Spleen (tissue), 11 donors: ENCODE measurements around the gene ABTB2. TPM values are rescaled to one million over a fixed set of nuclear protein-coding genes. Genes with fewer than 3 reads are reported as not detected.

Source experiments
- DNase-seq: peaks from one replicate; pipeline ENCODE4 v3.0.0-alpha.2; 2020
- H3K27ac ChIP-seq, 8 donors: fragments of 200-600 bp; sonication (generic) in 7 of 8; 1 replicate in 4 of 8; 2 replicates in 4 of 8; pipeline versions ENCODE4 v1.5.0 to v1.8.0; 2016 to 2021; ENCODE audit warnings: inconsistent platforms in 4 of 8, mild to moderate bottlenecking in 4 of 8, moderate library complexity in 1 of 8
- H3K27me3 ChIP-seq, 7 donors: fragments of 200-600 bp; sonication (generic) in 6 of 7; replicated peaks in 1 of 7; 1 replicate in 4 of 7; 2 replicates in 3 of 7; pipeline versions ENCODE4 v1.5.0 to v1.8.0; 2016 to 2021; ENCODE audit warnings: inconsistent platforms in 3 of 7, mild to moderate bottlenecking in 1 of 7
- H3K36me3 ChIP-seq, 6 donors: fragments of 200-600 bp; sonication (generic) in 5 of 6; 1 replicate in 4 of 6; 2 replicates in 2 of 6; pipeline versions ENCODE4 v1.5.0 to v1.8.0; 2016 to 2021; ENCODE audit warnings: inconsistent platforms in 2 of 6
- H3K4me1 ChIP-seq, 6 donors: fragments of 200-600 bp; sonication (generic) in 5 of 6; 1 replicate in 3 of 6; 2 replicates in 3 of 6; pipeline versions ENCODE4 v1.5.0 to v1.8.0; 2016 to 2021; ENCODE audit warnings: inconsistent platforms in 3 of 6
- H3K4me3 ChIP-seq, 8 donors: fragments of 200-600 bp; sonication (generic) in 7 of 8; 1 replicate in 4 of 8; 2 replicates in 4 of 8; pipeline versions ENCODE4 v1.5.0 to v1.8.0; 2016 to 2021; ENCODE audit warnings: inconsistent platforms in 4 of 8, mild to moderate bottlenecking in 4 of 8, moderate library complexity in 2 of 8
- H3K9me3 ChIP-seq, 8 donors: fragments of 200-600 bp; sonication (generic) in 7 of 8; 1 replicate in 4 of 8; 2 replicates in 4 of 8; pipeline versions ENCODE4 v1.5.0 to v1.8.0; 2016 to 2021; ENCODE audit warnings: inconsistent platforms in 4 of 8
- POLR2A ChIP-seq, 3 donors: fragments of 450-650 bp; IDR thresholded peaks; one replicate each; pipeline ENCODE4 v1.5.1; 2017; ENCODE audit warnings: antibody characterized with exemption in 3 of 3, mild to moderate bottlenecking in 1 of 3
- POLR2AphosphoS5 ChIP-seq, 3 donors: sonication (generic); formaldehyde crosslinking; IDR thresholded peaks; one replicate each; pipeline ENCODE4 v1.5.1; 2017; ENCODE audit warnings: antibody characterized with exemption in 3 of 3
- WGBS, 5 donors: extraction: QIAGEN DNeasy Blood & Tissue Kit in 3 of 5; methylation state at CpG; one replicate each; pipeline versions ENCODE4 v1.1.5 to v1.1.7; 2013 to 2018; 5-methylcytosine and 5-hydroxymethylcytosine counted together
- intact Hi-C: fragments of 100-400 bp; cut with DNase I; formaldehyde crosslinking; loops from one replicate; pipeline ENCODE4 v1.15.0; 2023; ENCODE audit warnings: low total_unique reads
- polyA plus RNA-seq, 3 donors: library from polyadenylated mRNA; stranded (reverse); fragments of 200-250 nt; gene quantifications; one replicate each; pipeline ENCODE4 v1.2.1, GENCODE V29; 2013
- total RNA-seq, 7 donors: library from RNA; depleted of rRNA in 3 of 7; stranded (reverse); fragments of >200 nt in 3 of 7; fragmentation: NEBNext Ultra II Directional in 4 of 7; extraction: Animal tissue kit (Norgen Biotek cat#: 25700) in 4 of 7; gene quantifications; one replicate each; pipeline versions ENCODE4 v1.1.0 to v1.2.1, GENCODE V29; 2016 to 2021
- TF ChIP-seq, protein P1 (sequence below), 11 experiments: fragments of 200-600 bp in 7 of 11; fragments of 450-650 bp in 4 of 11; sonication (generic) in 4 of 11; IDR thresholded peaks in 8 of 11; conservative IDR thresholded peaks in 3 of 11; 1 replicate in 7 of 11; 2 replicates in 4 of 11; pipeline versions ENCODE4 v1.4.0 to v1.8.0; 2016 to 2021; ENCODE audit warnings: antibody characterized with exemption in 11 of 11, inconsistent platforms in 4 of 11, mild to moderate bottlenecking in 1 of 11
- donor health status: healthy with polysubstance abuse.
- donor health status: DM: no; HTN: no; CAD: no; lungs with moderate emphysema.
- donor health status: DM: no; HTN: no; CAD: no.
- donor health status: Bipolar disorder and iron deficiency.
- donor health status: healthy.
- donor health status: DM: no; HTN: no; CAD: no.
- donor health status: DM: yes; HTN: yes; CAD: no.

ABTB2 gene
- total and polyA plus RNA-seq, 10 donors: 0.41 to 2.9 (median 1.7) TPM

DNA sequence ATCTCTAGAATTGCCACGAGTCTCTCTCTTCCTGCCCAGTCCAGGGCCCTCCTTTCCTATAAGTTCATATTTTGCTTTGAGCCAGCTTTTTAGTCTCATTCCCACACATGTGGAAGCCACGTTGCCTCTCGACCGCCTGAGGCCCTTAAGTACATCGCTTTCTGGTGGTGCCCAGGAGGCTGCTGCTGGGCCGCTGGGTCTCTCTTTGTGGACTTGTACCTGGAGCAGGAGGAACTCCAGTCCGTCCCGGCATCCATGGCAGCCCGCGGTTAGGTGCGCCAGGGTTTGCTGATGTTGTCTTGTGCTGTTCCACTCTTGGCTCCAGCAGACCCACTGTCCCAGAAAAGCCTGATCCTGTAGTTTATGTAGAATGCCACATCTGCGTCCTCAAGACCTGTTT lies 211.4 kb downstream of the ABTB2 start:
- DNase-seq: no peak
- peaks cover 5 to 100% (median 86%) of the 10 kb centered on the region in 6 donors for H3K36me3 ChIP-seq

DNA sequence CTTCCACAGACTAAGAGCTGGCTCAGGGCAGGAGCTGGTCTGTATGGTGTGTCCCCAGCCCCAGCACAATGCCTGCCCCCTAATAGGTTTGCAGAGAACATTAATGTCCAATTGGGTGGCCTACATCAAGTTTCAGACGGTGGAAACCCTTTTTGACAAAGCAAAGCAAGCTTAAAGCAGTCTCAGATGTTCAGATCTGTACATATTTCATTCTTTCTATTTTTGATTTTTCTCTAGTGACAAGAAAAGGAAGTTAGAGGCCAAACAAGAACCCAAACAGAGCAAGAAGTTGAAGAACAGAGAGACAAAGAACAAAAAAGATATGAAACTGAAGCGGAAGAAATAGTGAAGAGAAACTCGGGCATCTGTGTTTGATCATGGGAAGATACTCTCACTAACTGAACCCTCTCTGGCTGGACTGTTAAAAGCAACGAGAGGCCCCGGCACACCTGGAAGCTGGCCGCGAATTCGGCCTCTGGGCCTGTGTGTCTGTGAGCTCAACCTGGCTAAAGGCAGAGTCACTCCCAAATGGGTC lies 211.9 kb downstream of the ABTB2 start:
- peak overlapping the region in 6 of 8 donors; percentile 9 to 64 (median 40) for H3K27ac ChIP-seq
- no peaks in the 10 kb centered on the region for H3K9me3 ChIP-seq
- DNase-seq: no peak
- no peaks in the 10 kb centered on the region for H3K27me3 ChIP-seq
- 62 to 74% (median 68%) methylated on average over 8 of the region's 8 CpGs for WGBS, 5 donors
- peaks cover 0 to 24% (median 5%) of the 10 kb centered on the region in 6 donors for H3K4me1 ChIP-seq
- H3K4me3 ChIP-seq: no peak overlapping the region
- intact Hi-C loops: no loop called here
- no peak for TF ChIP-seq POLR2AphosphoS5 (IDR thresholded peaks at IDR 0.05)
- peaks cover 5 to 100% (median 89%) of the 10 kb centered on the region in 6 donors for H3K36me3 ChIP-seq

More for the DNA sequence above, 211.4 kb downstream of the ABTB2 start:
- TF ChIP-seq POLR2AphosphoS5 (IDR thresholded peaks at IDR 0.05): no peak
- Histone ChIP-seq H3K9me3 (no peaks in the 10 kb centered on the region), H3K4me3 (no peak overlapping the region), H3K27ac (peak overlapping the region in 5 of 8 donors; percentile 9 to 64 (median 47)), H3K27me3 (no peaks in the 10 kb centered on the region), H3K4me1 (peaks cover 0 to 26% (median 5%) of the 10 kb centered on the region in 6 donors)
- 92 to 97% (median 95%) methylated on average over 12 of the region's 12 CpGs for WGBS, 5 donors
- intact Hi-C loops: no loop called here

DNA sequence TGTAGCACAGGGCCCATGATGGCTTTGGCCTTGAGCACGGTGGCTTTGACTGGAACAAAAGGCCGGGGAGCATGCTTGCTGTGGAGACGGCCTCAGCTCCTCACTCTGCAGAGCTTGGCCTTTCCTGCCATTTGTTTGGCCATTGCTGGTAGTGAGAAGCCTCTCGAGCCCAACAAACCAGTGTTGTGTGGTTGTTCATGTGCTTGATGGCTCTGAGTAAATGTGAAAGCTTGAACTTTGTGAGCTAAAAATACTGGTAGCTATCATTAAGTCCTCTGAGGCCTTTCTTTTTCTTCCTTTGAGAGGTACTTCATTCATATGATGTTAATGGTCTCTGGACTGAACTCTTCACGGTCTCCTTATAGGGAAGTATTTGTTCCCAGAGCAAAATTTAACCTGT lies 212.7 kb downstream of the ABTB2 start:
- H3K27me3 ChIP-seq: no peaks in the 10 kb centered on the region
- 78 to 92% (median 83%) methylated on average over 5 of the region's 5 CpGs for WGBS, 5 donors
- TF ChIP-seq, protein P1, sequence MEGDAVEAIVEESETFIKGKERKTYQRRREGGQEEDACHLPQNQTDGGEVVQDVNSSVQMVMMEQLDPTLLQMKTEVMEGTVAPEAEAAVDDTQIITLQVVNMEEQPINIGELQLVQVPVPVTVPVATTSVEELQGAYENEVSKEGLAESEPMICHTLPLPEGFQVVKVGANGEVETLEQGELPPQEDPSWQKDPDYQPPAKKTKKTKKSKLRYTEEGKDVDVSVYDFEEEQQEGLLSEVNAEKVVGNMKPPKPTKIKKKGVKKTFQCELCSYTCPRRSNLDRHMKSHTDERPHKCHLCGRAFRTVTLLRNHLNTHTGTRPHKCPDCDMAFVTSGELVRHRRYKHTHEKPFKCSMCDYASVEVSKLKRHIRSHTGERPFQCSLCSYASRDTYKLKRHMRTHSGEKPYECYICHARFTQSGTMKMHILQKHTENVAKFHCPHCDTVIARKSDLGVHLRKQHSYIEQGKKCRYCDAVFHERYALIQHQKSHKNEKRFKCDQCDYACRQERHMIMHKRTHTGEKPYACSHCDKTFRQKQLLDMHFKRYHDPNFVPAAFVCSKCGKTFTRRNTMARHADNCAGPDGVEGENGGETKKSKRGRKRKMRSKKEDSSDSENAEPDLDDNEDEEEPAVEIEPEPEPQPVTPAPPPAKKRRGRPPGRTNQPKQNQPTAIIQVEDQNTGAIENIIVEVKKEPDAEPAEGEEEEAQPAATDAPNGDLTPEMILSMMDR (IDR thresholded peaks at IDR 0.05 in 8 of 11, conservative IDR thresholded peaks at IDR 0.05 in 3 of 11): no peak
- TF ChIP-seq POLR2A (IDR thresholded peaks at IDR 0.05): no peak
- no peak for TF ChIP-seq POLR2AphosphoS5 (IDR thresholded peaks at IDR 0.05)
- no peaks in the 10 kb centered on the region for H3K9me3 ChIP-seq
- H3K27ac ChIP-seq: peak overlapping the region in 3 of 8 donors; percentile 32 to 47 (median 34)
- intact Hi-C loops: no loop called here
- no peak for DNase-seq
- no peak overlapping the region for H3K4me3 ChIP-seq
- H3K36me3 ChIP-seq: peaks cover 5 to 100% (median 95%) of the 10 kb centered on the region in 6 donors
- H3K4me1 ChIP-seq: peaks cover 0 to 20% (median 3%) of the 10 kb centered on the region in 6 donors

DNA sequence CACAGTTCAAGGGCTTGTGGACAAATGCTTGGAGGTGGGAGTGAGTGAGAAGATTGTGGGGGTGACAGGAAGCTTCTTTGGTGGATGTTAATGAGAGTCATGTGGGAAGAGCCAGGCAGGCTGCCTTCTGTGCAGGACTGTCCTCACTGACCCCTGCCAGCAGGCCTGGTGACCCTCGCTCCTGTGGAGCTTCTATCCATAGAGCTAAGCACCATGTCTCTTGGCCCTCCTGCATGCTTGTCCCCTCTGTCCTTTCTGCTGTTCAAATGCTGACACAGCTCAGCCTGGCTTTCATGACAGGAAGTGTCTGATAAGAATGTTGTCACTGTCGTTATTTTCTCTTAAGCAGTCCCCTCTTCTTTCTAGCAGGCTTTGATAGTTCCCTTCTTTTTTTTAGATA lies 214.8 kb downstream of the ABTB2 start:
- 60 to 77% (median 74%) methylated on average over 2 of the region's 2 CpGs for WGBS, 5 donors

DNA sequence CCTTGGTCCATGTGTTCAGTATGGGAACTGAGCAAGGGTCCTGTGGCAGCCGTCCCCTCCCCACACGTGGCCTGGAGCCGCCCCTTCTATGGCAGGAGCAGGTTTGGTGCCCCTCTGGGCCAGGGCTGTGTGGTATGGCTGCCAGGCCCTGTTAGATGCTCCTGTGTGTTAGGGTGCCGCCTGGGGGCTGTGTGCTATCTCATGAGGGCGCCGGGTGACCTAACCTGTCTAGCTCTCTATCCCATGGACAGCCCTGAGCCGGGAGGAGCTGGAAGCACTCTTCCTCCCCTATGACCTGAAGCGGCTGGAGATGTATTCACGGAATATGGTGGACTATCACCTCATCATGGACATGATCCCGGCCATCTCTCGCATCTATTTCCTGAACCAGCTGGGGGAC lies 217.7 kb downstream of the ABTB2 start:
- no peak overlapping the region for H3K27ac ChIP-seq
- no peak overlapping the region for H3K4me3 ChIP-seq
- no peak for TF ChIP-seq POLR2A (IDR thresholded peaks at IDR 0.05)
- H3K27me3 ChIP-seq: no peaks in the 10 kb centered on the region
- DNase-seq: peak; percentile 55
- intact Hi-C loops: no loop called here
- 95 to 98% (median 96%) methylated on average over 10 to 11 of the region's 11 CpGs for WGBS, 5 donors
- no peaks in the 10 kb centered on the region for H3K9me3 ChIP-seq
- peaks cover 0 to 100% (median 98%) of the 10 kb centered on the region in 6 donors for H3K36me3 ChIP-seq
- H3K4me1 ChIP-seq: peaks cover 0 to 5% (median 0%) of the 10 kb centered on the region in 6 donors

More for the DNA sequence above, 214.8 kb downstream of the ABTB2 start:
- Histone ChIP-seq H3K27ac (peak overlapping the region in 1 of 8 donors; percentile 32), H3K27me3 (no peaks in the 10 kb centered on the region), H3K9me3 (no peaks in the 10 kb centered on the region), H3K36me3 (peaks cover 5 to 100% (median 97%) of the 10 kb centered on the region in 6 donors), H3K4me1 (peaks cover 0 to 11% (median 0%) of the 10 kb centered on the region in 6 donors), H3K4me3 (no peak overlapping the region)
- peak in 1 of 3 donors; percentile 16 for TF ChIP-seq POLR2AphosphoS5 (IDR thresholded peaks at IDR 0.05)
- TF ChIP-seq POLR2A (IDR thresholded peaks at IDR 0.05): no peak
- TF ChIP-seq, protein P1 (IDR thresholded peaks at IDR 0.05 in 8 of 11, conservative IDR thresholded peaks at IDR 0.05 in 3 of 11): no peak
- DNase-seq: peak; percentile 40
- intact Hi-C loops: no loop called here
